ENCODE results near the gene ENAM.

Gene ENAM

GRCh38 chr4:70671091-70671490 lies 42.5 kb downstream of the ENAM start:
- Histone ChIP-seq H3K27me3 (ENCODE audit: control insufficient read depth, low read length) (no peaks in the 10 kb centered on the region), H3K4me2 (ENCODE audit: low read length) (peak overlapping the region; percentile 98), H3K9me2 (replicated peaks; ENCODE audit: control insufficient read depth, low read length) (no peaks in the 10 kb centered on the region), H3K27ac (ENCODE audit: low read depth, low read length) (peak overlapping the region; percentile 99), H3K4me3 (ENCODE audit: low read length) (peak overlapping the region; percentile 85), H3F3A (ENCODE audit: control insufficient read depth, insufficient read depth) (peaks cover 50% of the 10 kb centered on the region), H3K36me3 (ENCODE audit: control insufficient read depth, low read length) (peaks cover 9% of the 10 kb centered on the region), H3K9me3 (ENCODE audit: control insufficient read depth, insufficient read depth, low read length) (no peaks in the 10 kb centered on the region), H3K4me1 (ENCODE audit: control insufficient read depth, low read length) (peaks cover 88% of the 10 kb centered on the region), H4K20me1 (ENCODE audit: control insufficient read depth, insufficient read depth, low read depth, low read length) (no peaks in the 10 kb centered on the region), H3K79me2 (ENCODE audit: control insufficient read depth, low read length) (peaks cover 90% of the 10 kb centered on the region)
- no peak for TF ChIP-seq CTCF (IDR thresholded peaks at IDR 0.05; ENCODE audit: low read depth, low read length, poor library complexity, severe bottlenecking)
- no peak for TF ChIP-seq EZH2phosphoT487 (IDR thresholded peaks at IDR 0.05; ENCODE audit: borderline replicate concordance, low read length)

- Histone ChIP-seq H3F3A (ENCODE audit: control insufficient read depth, insufficient read depth) (peaks cover 57% of the 10 kb centered on the region), H3K36me3 (ENCODE audit: control insufficient read depth, low read length) (no peaks in the 10 kb centered on the region; the same call in 1 of the 2 replicates), H3K9me3 (ENCODE audit: control insufficient read depth, insufficient read depth, low read length) (no peaks in the 10 kb centered on the region), H3K4me2 (ENCODE audit: low read length) (peak overlapping the region; percentile 93), H3K4me1 (ENCODE audit: control insufficient read depth, low read length) (peaks cover 96% of the 10 kb centered on the region), H3K4me3 (ENCODE audit: low read length) (peak overlapping the region; percentile 63), H3K27ac (ENCODE audit: low read depth, low read length) (peak overlapping the region; percentile 99), H4K20me1 (ENCODE audit: control insufficient read depth, insufficient read depth, low read depth, low read length) (no peaks in the 10 kb centered on the region), H3K27me3 (ENCODE audit: control insufficient read depth, low read length) (no peaks in the 10 kb centered on the region), H3K9me2 (replicated peaks; ENCODE audit: control insufficient read depth, low read length) (no peaks in the 10 kb centered on the region), H3K79me2 (ENCODE audit: control insufficient read depth, low read length) (peaks cover 67% of the 10 kb centered on the region)
- TF ChIP-seq EZH2phosphoT487 (IDR thresholded peaks at IDR 0.05; ENCODE audit: borderline replicate concordance, low read length) (no peak), CTCF (IDR thresholded peaks at IDR 0.05; ENCODE audit: low read depth, low read length, poor library complexity, severe bottlenecking) (no peak)
These were observed 45.6 kb downstream of the ENAM start for GRCh38 chr4:70674191-70674590.

GRCh38 chr4:70674731-70675130 lies 46.2 kb downstream of the ENAM start:
- no peak for TF ChIP-seq EZH2phosphoT487 (IDR thresholded peaks at IDR 0.05; ENCODE audit: borderline replicate concordance, low read length)
- Histone ChIP-seq H4K20me1 (ENCODE audit: control insufficient read depth, insufficient read depth, low read depth, low read length) (no peaks in the 10 kb centered on the region), H3F3A (ENCODE audit: control insufficient read depth, insufficient read depth) (peaks cover 58% of the 10 kb centered on the region), H3K79me2 (ENCODE audit: control insufficient read depth, low read length) (peaks cover 65% of the 10 kb centered on the region), H3K4me3 (ENCODE audit: low read length) (peak overlapping the region; percentile 63), H3K9me3 (ENCODE audit: control insufficient read depth, insufficient read depth, low read length) (no peaks in the 10 kb centered on the region), H3K36me3 (ENCODE audit: control insufficient read depth, low read length) (no peaks in the 10 kb centered on the region; the same call in 1 of the 2 replicates), H3K4me1 (ENCODE audit: control insufficient read depth, low read length) (peaks cover 96% of the 10 kb centered on the region), H3K27me3 (ENCODE audit: control insufficient read depth, low read length) (no peaks in the 10 kb centered on the region), H3K4me2 (ENCODE audit: low read length) (peak overlapping the region; percentile 93), H3K9me2 (replicated peaks; ENCODE audit: control insufficient read depth, low read length) (no peaks in the 10 kb centered on the region), H3K27ac (ENCODE audit: low read depth, low read length) (peak overlapping the region; percentile 99)

GRCh38 chr4:70676554-70677090 lies 48.1 kb downstream of the ENAM start:
- TF ChIP-seq CTCF (IDR thresholded peaks at IDR 0.05; ENCODE audit: low read depth, low read length, poor library complexity, severe bottlenecking) (no peak), EZH2phosphoT487 (IDR thresholded peaks at IDR 0.05; ENCODE audit: borderline replicate concordance, low read length) (no peak)
- no peaks in the 10 kb centered on the region for H4K20me1 ChIP-seq (ENCODE audit: control insufficient read depth, insufficient read depth, low read depth, low read length)
- H3K9me2 ChIP-seq (replicated peaks; ENCODE audit: control insufficient read depth, low read length) = no peaks in the 10 kb centered on the region
- peak overlapping the region; percentile 99 for H3K27ac ChIP-seq (ENCODE audit: low read depth, low read length)
- peak overlapping the region; percentile 63 for H3K4me3 ChIP-seq (ENCODE audit: low read length)
- peaks cover 96% of the 10 kb centered on the region for H3K4me1 ChIP-seq (ENCODE audit: control insufficient read depth, low read length)
- H3F3A ChIP-seq (ENCODE audit: control insufficient read depth, insufficient read depth) = peaks cover 58% of the 10 kb centered on the region
- H3K4me2 ChIP-seq (ENCODE audit: low read length) = peak overlapping the region; percentile 93
- H3K27me3 ChIP-seq (ENCODE audit: control insufficient read depth, low read length) = no peaks in the 10 kb centered on the region
- H3K79me2 ChIP-seq (ENCODE audit: control insufficient read depth, low read length) = peaks cover 50% of the 10 kb centered on the region
- no peaks in the 10 kb centered on the region for H3K9me3 ChIP-seq (ENCODE audit: control insufficient read depth, insufficient read depth, low read length)
- H3K36me3 ChIP-seq (ENCODE audit: control insufficient read depth, low read length) = no peaks in the 10 kb centered on the region; the same call in 1 of the 2 replicates

All from DOHH2 (cell line).